ENCODE measurements around the gene HSPA1A. TPM values are rescaled to one million over a fixed set of nuclear protein-coding genes. Genes with fewer than 3 reads are reported as not detected.
"Not testable (repeated sequence)": the region's sequence is repeated elsewhere in the genome, so short reads cannot be mapped to it uniquely, and the experiment has no call there.

HSPA1A gene
- total RNA-seq, 1 donor from 2014 or later: 67.4 TPM

- DNase-seq (ENCODE audit: low read depth in 2 of 2): no peak
Observed at GRCh38 chr6:31781244-31782125, 33.9 kb upstream of the HSPA1A start.

GRCh38 chr6:31782126-31782855 lies 33.1 kb upstream of the HSPA1A start:
- no peak for DNase-seq (ENCODE audit: low read depth in 2 of 2)

GRCh38 chr6:31784098-31784925 lies 31.0 kb upstream of the HSPA1A start:
- DNase-seq (ENCODE audit: low read depth in 2 of 2): no peak

DNA sequence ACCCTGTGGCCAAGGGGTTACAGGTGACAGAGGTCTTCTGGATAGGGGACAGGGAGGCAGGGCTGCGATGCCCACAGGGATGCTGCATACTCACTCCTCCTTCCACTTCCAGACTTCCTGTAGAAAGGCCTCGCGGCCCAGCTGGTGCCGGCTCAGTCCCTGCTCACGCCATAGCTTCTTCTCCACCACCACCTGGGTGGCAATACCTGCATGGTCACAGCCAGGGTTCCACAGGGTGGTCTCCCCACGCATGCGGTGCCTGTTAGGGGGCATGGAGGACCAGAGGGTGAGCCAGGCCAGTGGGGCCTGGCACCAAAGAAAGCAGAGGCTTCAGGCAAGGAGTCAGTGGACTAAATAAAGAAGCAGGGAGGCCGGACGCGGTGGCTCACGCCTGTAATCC lies 29.9 kb upstream of the HSPA1A start:
- DNase-seq (ENCODE audit: low read depth in 2 of 2): no peak

DNA sequence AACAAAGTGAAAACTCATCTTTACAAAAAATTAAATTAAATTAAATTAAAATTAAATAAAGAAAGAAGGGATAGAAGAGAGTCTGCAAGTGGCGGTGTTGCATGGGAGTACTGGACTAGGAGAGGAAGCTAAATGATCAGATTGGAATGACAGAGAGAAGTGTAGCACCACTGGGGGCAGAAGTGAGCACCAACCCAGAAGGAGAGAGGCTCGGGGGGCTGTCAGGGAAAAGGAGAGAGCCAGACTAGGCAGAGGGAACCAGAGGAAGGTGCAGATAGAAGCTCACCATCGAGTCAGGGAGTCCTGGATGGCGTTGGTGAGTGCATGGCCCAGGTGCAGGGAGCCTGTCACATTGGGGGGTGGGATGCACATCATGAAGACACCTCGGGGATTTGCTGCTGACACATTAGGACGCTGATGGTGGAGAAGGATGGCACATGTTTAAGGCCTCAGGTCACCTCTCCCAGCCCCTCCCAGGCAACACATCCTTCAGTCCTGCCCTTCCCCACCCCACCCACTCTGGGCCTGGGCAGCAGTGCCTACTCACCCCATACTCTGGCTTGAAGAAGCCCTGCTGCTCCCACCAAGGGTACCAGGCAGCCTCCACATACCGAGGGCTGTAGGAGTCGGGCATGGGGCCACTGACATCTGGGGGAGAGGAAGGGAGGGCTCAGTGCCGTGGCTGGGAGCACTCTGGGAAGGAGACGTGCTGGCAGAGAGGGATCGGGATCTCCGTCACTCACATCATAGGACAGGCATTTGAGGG lies 23.8 kb upstream of the HSPA1A start:
- peak in 1 of 2 donors; percentile 48 for DNase-seq (ENCODE audit: low read depth in 2 of 2)

DNA sequence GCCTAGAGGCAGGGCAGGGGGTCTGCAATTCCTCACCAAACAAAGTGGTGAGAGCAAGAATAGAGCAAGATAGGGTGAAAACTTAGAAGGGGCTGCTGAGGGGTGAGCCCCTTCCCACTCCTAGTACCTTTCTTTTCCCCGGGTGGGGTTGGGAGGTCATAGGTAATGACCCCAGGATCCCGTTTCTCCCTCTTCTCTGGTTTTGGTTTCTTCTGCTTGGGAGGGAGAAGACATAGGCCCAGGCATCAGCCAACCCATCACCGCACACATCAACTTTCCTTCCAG lies 23.3 kb upstream of the HSPA1A start:
- no peak for DNase-seq (ENCODE audit: low read depth in 2 of 2)

DNA sequence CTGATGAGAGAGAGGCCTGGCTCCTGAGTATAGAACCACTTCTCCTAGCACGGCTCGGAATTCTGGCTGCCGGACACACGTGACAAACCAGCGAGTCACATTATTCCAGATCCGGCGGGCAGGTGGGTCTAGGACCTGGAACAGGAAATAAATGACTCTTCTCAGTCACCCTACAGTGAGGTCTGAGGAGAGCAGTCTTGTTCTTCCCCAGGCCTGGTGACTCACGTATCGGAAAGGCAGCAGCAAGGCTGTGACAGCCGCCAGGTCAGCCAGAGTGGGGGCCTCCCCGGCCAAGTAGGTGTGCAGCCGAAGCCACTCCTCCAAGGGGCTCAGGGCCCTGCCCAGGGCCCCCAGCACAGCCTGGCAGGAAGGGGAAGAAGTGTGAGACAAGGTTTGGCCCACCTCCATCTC lies 22.6 kb upstream of the HSPA1A start:
- peak in 1 of 2 donors; percentile 68 for DNase-seq (ENCODE audit: low read depth in 2 of 2)

DNA sequence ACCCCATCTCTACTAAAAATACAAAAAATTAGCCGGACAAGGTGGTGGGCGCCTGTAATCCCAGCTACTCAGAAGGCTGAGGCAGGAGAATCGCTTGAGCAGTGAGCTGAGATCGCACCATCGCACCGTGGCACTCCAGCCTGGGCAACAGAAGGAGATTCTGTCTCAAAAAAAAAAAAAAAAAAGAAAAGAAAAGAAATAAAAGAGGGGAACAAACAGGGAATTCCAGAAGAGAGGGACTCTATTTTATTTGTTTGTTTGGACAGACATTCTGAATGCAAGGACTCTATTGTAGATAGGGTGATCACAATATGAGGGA lies 21.5 kb upstream of the HSPA1A start:
- DNase-seq (ENCODE audit: low read depth in 2 of 2): not testable (repeated sequence)

GRCh38 chr6:31794294-31794865 lies 21.0 kb upstream of the HSPA1A start:
- DNase-seq (ENCODE audit: low read depth in 2 of 2): peak in 1 of 2 donors; percentile 32

DNA sequence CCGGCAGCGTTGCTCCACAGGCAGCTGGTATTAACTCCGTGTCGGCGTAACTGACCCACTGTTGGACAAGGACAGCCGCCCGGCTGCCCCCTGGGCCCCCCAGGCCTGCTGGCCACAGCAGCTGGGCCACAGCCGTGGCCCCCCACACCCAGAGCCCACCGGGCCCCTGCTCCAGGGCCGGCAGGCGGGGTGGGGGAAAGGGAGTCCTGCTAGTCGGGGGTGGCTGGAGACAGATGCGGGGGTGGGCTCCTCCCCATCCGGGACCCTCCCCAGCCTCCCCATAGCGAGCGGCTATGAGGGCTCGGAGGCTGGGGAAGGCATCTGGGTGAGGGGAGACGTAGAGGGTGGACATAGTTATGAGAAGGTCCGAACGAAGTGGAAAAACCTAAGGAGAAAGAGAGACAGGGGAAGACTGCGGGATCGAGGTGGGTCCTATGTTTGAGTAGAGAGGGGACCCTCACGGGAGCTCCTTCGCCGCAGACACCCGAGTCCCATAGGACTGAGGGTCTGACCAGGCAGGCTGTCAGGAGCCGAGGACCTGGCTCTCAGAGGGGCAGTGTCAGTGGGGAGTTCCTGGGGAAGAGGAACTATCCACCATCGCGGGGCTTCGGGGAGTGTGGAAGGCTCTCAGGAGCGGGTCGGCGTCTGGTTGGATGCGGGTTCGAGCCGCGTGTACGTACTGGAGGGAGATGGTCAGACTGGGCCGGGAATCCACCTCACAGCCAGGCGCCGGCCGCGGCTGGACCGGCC lies 20.3 kb upstream of the HSPA1A start:
- no peak for DNase-seq (ENCODE audit: low read depth in 2 of 2)

- DNase-seq (ENCODE audit: low read depth in 2 of 2): peak; percentile 75 to 92
Observed at GRCh38 chr6:31795616-31796298, 19.6 kb upstream of the HSPA1A start, which contains the start of gene VARS1. TSS of gene VARS1 (minus strand) at chr6:31795752. CDS start at chr6:31795217, 535 bp downstream.

GRCh38 chr6:31796993-31797385 lies 18.4 kb upstream of the HSPA1A start:
- DNase-seq (ENCODE audit: low read depth in 2 of 2): no peak

- no peak for DNase-seq (ENCODE audit: low read depth in 2 of 2)
Observed at GRCh38 chr6:31797588-31797987, 17.8 kb upstream of the HSPA1A start.

GRCh38 chr6:31799781-31800180 lies 15.6 kb upstream of the HSPA1A start:
- no peak for DNase-seq (ENCODE audit: low read depth in 2 of 2)

DNA sequence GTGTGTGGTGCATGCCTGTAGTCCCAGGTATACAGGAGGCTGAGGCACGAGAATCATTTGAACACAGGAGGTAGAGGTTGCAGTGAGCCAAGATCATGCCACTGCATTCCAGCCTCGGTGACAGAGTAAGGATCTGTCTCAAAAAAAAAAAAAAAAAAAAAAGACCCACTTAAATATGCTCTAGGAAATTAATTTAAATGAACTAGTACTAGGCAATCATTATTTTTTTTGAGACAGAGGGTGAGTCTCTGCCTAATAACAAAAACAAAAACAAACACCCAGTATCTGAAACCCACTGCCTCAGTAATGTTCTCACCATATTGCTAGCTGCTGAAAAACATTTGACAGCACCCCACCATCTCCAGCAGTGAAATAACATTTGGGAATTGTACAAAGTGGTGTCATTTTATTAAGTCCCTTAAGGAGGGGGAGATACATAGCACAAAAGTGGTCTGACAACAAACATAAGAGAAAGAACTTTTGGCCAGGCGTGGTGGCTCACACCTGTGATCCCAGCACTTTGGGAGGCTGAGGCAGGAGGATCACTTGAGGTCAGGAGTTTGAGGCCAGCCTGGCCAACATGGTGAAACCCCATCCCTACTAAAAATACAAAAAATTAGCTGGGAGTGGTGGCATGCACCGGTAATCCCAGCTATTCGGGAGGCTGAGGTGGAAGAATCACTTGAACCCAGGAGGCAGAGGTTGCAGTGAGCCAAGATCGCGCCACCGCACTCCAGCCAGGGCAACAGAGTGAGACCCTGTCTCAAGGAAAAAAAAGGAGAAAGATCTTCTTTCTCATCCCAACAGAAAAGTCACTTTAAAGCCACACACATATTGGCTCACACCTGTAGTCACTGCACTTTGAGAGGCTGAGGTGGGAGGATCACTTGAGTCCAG lies 14.1 kb upstream of the HSPA1A start:
- DNase-seq (ENCODE audit: low read depth in 2 of 2): not testable (repeated sequence)

DNA sequence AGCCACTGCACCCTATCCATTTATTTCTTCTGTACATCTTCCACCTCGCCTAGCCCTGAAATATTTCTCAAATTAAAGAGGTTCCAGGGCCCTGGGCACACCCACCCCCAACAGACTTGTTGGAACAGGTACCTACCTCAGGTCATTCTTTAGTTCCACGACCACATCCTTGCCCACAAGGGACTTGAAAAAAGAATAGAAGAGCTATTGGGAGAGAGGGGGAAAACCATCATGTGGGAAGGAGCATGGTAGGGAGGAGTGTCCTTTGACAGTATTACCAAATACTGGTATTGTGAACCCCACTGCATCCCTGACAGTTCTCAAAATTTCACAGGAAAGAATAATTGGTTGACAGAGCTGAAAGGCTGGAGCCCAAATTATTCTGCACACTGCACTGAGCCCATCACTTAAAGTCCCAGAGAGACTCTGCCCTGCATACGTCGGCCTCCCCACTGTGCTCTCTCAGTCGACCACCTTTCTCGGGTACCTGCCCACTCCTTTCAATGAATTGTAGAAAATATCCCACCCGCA lies 9.3 kb upstream of the HSPA1A start:
- no peak for DNase-seq (ENCODE audit: low read depth in 2 of 2)

DNA sequence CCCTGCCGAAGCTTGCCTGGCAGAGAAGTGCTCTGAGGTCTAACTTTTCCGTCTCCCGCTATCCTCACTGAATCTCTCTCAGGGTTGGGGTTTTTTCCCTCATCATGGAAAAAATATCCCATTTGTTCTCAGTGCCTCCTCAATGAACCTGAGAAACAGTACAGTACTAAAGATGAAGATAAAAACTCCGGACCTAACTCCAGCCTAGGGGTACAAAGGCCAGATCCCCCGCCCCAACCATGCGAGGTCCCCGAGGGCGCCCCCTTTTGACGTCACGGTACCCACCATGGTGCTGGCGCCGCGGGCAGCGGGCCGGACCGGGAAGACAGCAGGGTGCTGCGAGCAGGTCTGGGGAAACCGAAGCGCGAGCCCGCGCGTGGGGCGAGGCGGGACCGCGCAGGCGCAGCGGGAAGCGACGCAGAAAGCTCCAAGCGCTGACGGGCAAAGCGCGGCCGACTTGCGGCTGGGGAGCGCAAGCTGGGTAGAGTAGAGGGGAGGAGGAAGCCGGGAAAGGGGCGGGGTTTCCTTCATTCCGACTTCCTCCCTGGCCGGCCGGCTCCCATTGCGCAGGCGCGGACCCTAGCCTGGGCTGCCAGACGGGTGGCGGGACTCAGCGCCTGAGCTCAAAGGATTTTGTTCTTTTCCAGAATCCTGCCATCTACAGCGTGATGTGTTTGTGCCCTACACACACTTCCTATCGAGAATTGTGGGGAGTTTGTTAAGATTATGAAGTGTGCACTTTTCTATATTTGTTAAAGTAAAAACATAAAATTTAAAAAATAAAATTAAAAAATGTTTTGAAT lies 8.7 kb upstream of the HSPA1A start, which contains the start of gene LSM2:
Gene LSM2 (minus strand): TSS at position 497 of the 803 bp plus-strand sequence. CDS start 209 bp downstream, at position 288.
- peak; percentile 91 to 97 for DNase-seq (ENCODE audit: low read depth in 2 of 2)
